A673 (cell line): ENCODE results near the gene HSD17B2.

Experiments
- EZH2 ChIP-seq: fragments of 200-600 bp; sonication (generic); IDR thresholded peaks from 2 replicates; pipeline ENCODE4 v1.6.1; 2017; ENCODE audit warnings: borderline replicate concordance, low read depth, mild to moderate bottlenecking, mixed read lengths, antibody characterized with exemption, low read length; ENCODE audit not compliant: poor library complexity, severe bottlenecking
- TF ChIP-seq, protein P1 (sequence below): fragments of 300-800, 200-600 bp; sonication (generic); conservative IDR thresholded peaks from 2 replicates; pipeline ENCODE4 v1.5.1; 2017; ENCODE audit warnings: low read depth, mild to moderate bottlenecking, antibody characterized with exemption, low read length, moderate library complexity, mixed read lengths

DNA sequence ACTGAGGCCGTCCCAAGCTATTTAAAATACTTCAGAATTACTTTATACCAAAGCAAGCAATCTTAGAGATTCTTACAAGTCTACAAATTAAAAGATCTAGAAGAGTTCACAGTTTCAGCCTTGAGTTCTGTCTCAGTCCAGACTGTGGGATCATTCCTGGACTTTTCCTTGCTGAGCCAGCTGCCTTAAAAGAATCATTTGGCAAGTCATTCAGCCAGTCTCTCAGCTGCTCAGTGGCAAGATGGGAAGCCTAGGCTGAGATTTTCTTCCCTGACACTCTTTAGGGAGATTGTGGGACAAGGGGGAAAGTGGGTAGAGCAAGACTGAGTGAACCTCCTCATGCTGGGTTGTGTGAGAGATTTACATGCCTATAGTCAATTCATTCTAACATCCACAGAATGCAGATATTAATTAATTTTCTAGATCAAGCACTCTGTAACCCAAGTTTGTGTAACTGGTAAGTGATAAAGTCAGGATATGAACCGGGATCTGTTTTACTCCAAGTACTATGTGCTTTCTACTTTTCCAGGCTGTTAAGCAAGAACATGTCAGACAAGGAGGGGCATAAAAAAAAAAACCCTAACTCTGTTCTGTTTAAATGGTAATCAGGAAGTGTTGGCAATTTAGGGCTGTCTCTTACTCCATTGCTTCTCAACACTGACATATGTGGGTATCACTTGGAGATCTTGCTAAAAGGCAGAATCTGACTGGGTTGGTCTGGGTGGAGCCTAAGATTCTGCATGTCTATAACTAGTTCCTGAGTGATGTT lies 50.1 kb downstream of the HSD17B2 start:
- TF ChIP-seq, protein P1, sequence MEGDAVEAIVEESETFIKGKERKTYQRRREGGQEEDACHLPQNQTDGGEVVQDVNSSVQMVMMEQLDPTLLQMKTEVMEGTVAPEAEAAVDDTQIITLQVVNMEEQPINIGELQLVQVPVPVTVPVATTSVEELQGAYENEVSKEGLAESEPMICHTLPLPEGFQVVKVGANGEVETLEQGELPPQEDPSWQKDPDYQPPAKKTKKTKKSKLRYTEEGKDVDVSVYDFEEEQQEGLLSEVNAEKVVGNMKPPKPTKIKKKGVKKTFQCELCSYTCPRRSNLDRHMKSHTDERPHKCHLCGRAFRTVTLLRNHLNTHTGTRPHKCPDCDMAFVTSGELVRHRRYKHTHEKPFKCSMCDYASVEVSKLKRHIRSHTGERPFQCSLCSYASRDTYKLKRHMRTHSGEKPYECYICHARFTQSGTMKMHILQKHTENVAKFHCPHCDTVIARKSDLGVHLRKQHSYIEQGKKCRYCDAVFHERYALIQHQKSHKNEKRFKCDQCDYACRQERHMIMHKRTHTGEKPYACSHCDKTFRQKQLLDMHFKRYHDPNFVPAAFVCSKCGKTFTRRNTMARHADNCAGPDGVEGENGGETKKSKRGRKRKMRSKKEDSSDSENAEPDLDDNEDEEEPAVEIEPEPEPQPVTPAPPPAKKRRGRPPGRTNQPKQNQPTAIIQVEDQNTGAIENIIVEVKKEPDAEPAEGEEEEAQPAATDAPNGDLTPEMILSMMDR = no peak
- no peak for TF ChIP-seq EZH2
